ENCODE data around the gene LRRC75B. TPM values are rescaled to one million over a fixed set of nuclear protein-coding genes. Genes with fewer than 3 reads are reported as not detected.

The LRRC75B gene
- total and polyA plus RNA-seq, 2 of the 13 experiments (the other 11 are each of a cell fraction or from before 2014, with no cell fraction given) = 11.8 to 34.8 TPM

- TF ChIP-seq ARNT2 (CRISPR knock-in tag; IDR thresholded peaks at IDR 0.05; ENCODE audit: low read depth) (peak; percentile 83), ARHGAP35 (CRISPR knock-in tag; IDR thresholded peaks at IDR 0.05; ENCODE audit: borderline replicate concordance) (peak; percentile 58; the same call in 1 of the 2 replicates), ZNF432 (CRISPR knock-in tag; IDR thresholded peaks at IDR 0.05; ENCODE audit: borderline replicate concordance) (no peak), SP1 (IDR thresholded peaks at IDR 0.05) (no peak), SP1 (CRISPR knock-in tag; IDR thresholded peaks at IDR 0.05) (peak; percentile 96), STAT5B (CRISPR knock-in tag; IDR thresholded peaks at IDR 0.05) (0 out of 2 replicates have a peak, but pooled peaks have one; percentile 31), ZNF207 (IDR thresholded peaks at IDR 0.05; ENCODE audit: borderline replicate concordance) (no peak), PRDM15 (CRISPR knock-in tag; IDR thresholded peaks at IDR 0.05) (no peak; the same call in 1 of the 2 replicates), HNRNPL (IDR thresholded peaks at IDR 0.05; ENCODE audit: low read depth, low read length) (0 out of 2 replicates have a peak, but pooled peaks have one; percentile 50), FOSL1 (CRISPR knock-in tag; IDR thresholded peaks at IDR 0.05; ENCODE audit: borderline replicate concordance) (no peak), SMARCE1 (IDR thresholded peaks at IDR 0.05; ENCODE audit: borderline replicate concordance) (no peak), ZNF501 (CRISPR knock-in tag; IDR thresholded peaks at IDR 0.05) (peak; percentile 100), ZNF652 (CRISPR knock-in tag; IDR thresholded peaks at IDR 0.05; ENCODE audit: borderline replicate concordance, low read depth) (peak; percentile 66; the same call in 1 of the 2 replicates), KLF16 (CRISPR knock-in tag; IDR thresholded peaks at IDR 0.05) (peak in 1 of 2 experiments; percentile 97; a peak in 2 of 4 replicates), ZNF33B (CRISPR knock-in tag; IDR thresholded peaks at IDR 0.05) (peak; percentile 78; the same call in 1 of the 2 replicates), KDM3A (CRISPR knock-in tag; IDR thresholded peaks at IDR 0.05; ENCODE audit: low read depth) (peak; percentile 84)
- TF ChIP-seq, protein P1, sequence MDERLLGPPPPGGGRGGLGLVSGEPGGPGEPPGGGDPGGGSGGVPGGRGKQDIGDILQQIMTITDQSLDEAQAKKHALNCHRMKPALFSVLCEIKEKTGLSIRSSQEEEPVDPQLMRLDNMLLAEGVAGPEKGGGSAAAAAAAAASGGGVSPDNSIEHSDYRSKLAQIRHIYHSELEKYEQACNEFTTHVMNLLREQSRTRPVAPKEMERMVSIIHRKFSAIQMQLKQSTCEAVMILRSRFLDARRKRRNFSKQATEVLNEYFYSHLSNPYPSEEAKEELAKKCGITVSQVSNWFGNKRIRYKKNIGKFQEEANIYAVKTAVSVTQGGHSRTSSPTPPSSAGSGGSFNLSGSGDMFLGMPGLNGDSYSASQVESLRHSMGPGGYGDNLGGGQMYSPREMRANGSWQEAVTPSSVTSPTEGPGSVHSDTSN (CRISPR knock-in tag; IDR thresholded peaks at IDR 0.05) = 0 out of 2 replicates have a peak, but pooled peaks have one; percentile 15
- TF ChIP-seq, protein P2, sequence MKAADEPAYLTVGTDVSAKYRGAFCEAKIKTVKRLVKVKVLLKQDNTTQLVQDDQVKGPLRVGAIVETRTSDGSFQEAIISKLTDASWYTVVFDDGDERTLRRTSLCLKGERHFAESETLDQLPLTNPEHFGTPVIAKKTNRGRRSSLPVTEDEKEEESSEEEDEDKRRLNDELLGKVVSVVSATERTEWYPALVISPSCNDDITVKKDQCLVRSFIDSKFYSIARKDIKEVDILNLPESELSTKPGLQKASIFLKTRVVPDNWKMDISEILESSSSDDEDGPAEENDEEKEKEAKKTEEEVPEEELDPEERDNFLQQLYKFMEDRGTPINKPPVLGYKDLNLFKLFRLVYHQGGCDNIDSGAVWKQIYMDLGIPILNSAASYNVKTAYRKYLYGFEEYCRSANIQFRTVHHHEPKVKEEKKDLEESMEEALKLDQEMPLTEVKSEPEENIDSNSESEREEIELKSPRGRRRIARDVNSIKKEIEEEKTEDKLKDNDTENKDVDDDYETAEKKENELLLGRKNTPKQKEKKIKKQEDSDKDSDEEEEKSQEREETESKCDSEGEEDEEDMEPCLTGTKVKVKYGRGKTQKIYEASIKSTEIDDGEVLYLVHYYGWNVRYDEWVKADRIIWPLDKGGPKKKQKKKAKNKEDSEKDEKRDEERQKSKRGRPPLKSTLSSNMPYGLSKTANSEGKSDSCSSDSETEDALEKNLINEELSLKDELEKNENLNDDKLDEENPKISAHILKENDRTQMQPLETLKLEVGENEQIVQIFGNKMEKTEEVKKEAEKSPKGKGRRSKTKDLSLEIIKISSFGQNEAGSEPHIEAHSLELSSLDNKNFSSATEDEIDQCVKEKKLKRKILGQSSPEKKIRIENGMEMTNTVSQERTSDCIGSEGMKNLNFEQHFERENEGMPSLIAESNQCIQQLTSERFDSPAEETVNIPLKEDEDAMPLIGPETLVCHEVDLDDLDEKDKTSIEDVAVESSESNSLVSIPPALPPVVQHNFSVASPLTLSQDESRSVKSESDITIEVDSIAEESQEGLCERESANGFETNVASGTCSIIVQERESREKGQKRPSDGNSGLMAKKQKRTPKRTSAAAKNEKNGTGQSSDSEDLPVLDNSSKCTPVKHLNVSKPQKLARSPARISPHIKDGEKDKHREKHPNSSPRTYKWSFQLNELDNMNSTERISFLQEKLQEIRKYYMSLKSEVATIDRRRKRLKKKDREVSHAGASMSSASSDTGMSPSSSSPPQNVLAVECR (CRISPR knock-in tag; IDR thresholded peaks at IDR 0.05; ENCODE audit: borderline replicate concordance) = peak; percentile 94
- TF ChIP-seq, protein P3, sequence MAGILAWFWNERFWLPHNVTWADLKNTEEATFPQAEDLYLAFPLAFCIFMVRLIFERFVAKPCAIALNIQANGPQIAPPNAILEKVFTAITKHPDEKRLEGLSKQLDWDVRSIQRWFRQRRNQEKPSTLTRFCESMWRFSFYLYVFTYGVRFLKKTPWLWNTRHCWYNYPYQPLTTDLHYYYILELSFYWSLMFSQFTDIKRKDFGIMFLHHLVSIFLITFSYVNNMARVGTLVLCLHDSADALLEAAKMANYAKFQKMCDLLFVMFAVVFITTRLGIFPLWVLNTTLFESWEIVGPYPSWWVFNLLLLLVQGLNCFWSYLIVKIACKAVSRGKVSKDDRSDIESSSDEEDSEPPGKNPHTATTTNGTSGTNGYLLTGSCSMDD (CRISPR knock-in tag; IDR thresholded peaks at IDR 0.05) = no peak
These were observed 37.5 kb downstream of the LRRC75B start, which contains the start of gene SNRPD3 (continued) for GRCh38 chr22:24555165-24556039.

Measured in HepG2 (cell line).